ENCODE measurements around the gene GIGYF2. TPM values are rescaled to one million over a fixed set of nuclear protein-coding genes. Genes with fewer than 3 reads are reported as not detected.
A peak's percentile ranks its signal among the peaks of the same experiment; 100 is the strongest.

Gene GIGYF2
- total RNA-seq, 1 donor, result 58.5 TPM

GRCh38 chr2:232852676-232853075, 155.5 kb downstream of the GIGYF2 start:
- TF ChIP-seq, protein P1, sequence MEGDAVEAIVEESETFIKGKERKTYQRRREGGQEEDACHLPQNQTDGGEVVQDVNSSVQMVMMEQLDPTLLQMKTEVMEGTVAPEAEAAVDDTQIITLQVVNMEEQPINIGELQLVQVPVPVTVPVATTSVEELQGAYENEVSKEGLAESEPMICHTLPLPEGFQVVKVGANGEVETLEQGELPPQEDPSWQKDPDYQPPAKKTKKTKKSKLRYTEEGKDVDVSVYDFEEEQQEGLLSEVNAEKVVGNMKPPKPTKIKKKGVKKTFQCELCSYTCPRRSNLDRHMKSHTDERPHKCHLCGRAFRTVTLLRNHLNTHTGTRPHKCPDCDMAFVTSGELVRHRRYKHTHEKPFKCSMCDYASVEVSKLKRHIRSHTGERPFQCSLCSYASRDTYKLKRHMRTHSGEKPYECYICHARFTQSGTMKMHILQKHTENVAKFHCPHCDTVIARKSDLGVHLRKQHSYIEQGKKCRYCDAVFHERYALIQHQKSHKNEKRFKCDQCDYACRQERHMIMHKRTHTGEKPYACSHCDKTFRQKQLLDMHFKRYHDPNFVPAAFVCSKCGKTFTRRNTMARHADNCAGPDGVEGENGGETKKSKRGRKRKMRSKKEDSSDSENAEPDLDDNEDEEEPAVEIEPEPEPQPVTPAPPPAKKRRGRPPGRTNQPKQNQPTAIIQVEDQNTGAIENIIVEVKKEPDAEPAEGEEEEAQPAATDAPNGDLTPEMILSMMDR (IDR thresholded peaks at IDR 0.05; ENCODE audit: insufficient read depth, low read length), result no peak
- DNase-seq (ENCODE audit: low read depth), result no peak
- H3K4me3 ChIP-seq (ENCODE audit: low read depth, low read length), result no peak overlapping the region

GRCh38 chr2:232854082-232854481, 157.0 kb downstream of the GIGYF2 start:
- TF ChIP-seq, protein P1 (IDR thresholded peaks at IDR 0.05; ENCODE audit: insufficient read depth, low read length), result no peak
- no peak overlapping the region for H3K4me3 ChIP-seq (ENCODE audit: low read depth, low read length)
- DNase-seq (ENCODE audit: low read depth), result peak; percentile 70

DNA sequence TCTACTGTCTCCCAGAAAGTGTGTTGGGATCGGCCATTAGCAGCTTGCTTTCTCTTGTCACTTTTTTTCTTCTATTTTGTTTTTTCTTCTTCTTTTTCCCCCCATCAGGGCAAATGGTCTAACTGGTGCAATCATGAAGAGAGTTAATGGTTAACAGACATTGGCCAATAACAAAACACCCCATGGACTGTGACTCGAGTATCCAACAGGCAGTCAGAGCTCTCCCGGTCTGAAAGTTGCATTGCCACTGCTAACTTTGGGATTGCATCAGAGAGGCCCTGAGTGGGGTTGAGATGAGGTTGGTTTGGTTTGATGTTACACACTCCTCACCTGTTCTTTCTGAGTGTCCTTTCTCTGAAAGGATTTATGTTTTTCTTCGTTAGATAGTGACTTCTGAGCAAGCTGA, 160.0 kb downstream of the GIGYF2 start:
- H3K4me3 ChIP-seq (ENCODE audit: low read depth, low read length), result no peak overlapping the region
- peak; percentile 43 for DNase-seq (ENCODE audit: low read depth)
- TF ChIP-seq, protein P1 (IDR thresholded peaks at IDR 0.05; ENCODE audit: insufficient read depth, low read length), result no peak

GRCh38 chr2:232859385-232859916, 162.3 kb downstream of the GIGYF2 start:
- H3K4me3 ChIP-seq (ENCODE audit: low read depth, low read length), result no peak overlapping the region
- TF ChIP-seq, protein P1 (IDR thresholded peaks at IDR 0.05; ENCODE audit: insufficient read depth, low read length), result no peak
- no peak for DNase-seq (ENCODE audit: low read depth)

GRCh38 chr2:232860593-232861241, 163.6 kb downstream of the GIGYF2 start:
- TF ChIP-seq, protein P1 (IDR thresholded peaks at IDR 0.05; ENCODE audit: insufficient read depth, low read length), result no peak
- DNase-seq (ENCODE audit: low read depth), result no peak
- H3K4me3 ChIP-seq (ENCODE audit: low read depth, low read length), result no peak overlapping the region

DNA sequence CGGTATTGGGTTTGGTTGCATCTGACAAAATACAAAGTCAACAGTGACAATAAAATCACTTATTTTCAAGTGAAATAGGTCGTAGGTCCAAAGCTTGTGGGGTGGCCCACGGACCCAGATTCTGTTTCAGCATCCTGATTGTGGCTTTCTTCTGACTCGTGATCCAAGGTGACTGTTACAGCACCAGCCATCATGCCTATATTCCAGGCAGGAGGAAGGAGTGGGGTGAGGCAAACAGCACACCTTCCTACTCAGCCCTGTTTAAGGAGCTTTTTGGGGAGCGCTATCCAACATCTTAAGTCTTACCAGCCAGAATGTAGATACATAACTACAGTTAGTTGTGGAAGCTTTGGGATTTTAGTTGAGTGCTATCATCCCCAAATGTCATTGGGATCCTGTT, 164.2 kb downstream of the GIGYF2 start:
- DNase-seq (ENCODE audit: low read depth), result no peak
- TF ChIP-seq, protein P1 (IDR thresholded peaks at IDR 0.05; ENCODE audit: insufficient read depth, low read length), result no peak

More for the DNA sequence above, 164.2 kb downstream of the GIGYF2 start:
- no peak overlapping the region for H3K4me3 ChIP-seq (ENCODE audit: low read depth, low read length)
